Glutamatergic neuron (in vitro differentiated cells): Measurements from ENCODE around the gene COPS7A. TPM values are rescaled to one million over a fixed set of nuclear protein-coding genes. Genes with fewer than 3 reads are reported as not detected.

Experiments
- DNase-seq: peaks from one replicate; pipeline ENCODE4 v3.0.0; 2022
- H3K27ac Mint-ChIP-seq: one replicate; pipeline ENCODE4 v1.8.0; 2020; ENCODE audit warnings: mild to moderate bottlenecking, mixed read lengths, inconsistent platforms; ENCODE audit not compliant: unreplicated experiment
- H3K27me3 Mint-ChIP-seq: one replicate; pipeline ENCODE4 v1.8.0; 2020; ENCODE audit warnings: mild to moderate bottlenecking, moderate library complexity, mixed read lengths, inconsistent platforms; ENCODE audit not compliant: unreplicated experiment
- H3K36me3 Mint-ChIP-seq: one replicate; pipeline ENCODE4 v1.8.0; 2020; ENCODE audit warnings: mild to moderate bottlenecking, mixed read lengths, inconsistent platforms; ENCODE audit not compliant: unreplicated experiment
- H3K4me1 Mint-ChIP-seq: one replicate; pipeline ENCODE4 v1.8.0; 2020; ENCODE audit warnings: mild to moderate bottlenecking, low read depth, mixed read lengths, inconsistent platforms; ENCODE audit not compliant: unreplicated experiment
- H3K4me3 Mint-ChIP-seq: one replicate; pipeline ENCODE4 v1.8.0; 2020; ENCODE audit warnings: mild to moderate bottlenecking, mixed read lengths, inconsistent platforms; ENCODE audit not compliant: unreplicated experiment
- H3K9me3 Mint-ChIP-seq: one replicate; pipeline ENCODE4 v1.8.0; 2020; ENCODE audit warnings: mild to moderate bottlenecking, moderate library complexity, mixed read lengths, inconsistent platforms; ENCODE audit not compliant: unreplicated experiment
- total RNA-seq: library from RNA; stranded (reverse); fragmentation: NEBNext Ultra II Directional; extraction: Animal tissue kit (Norgen Biotek cat#: 25700); gene quantifications from one replicate; pipeline ENCODE4 v1.2.1, GENCODE V29; 2021; ENCODE audit not compliant: unreplicated experiment
- TF ChIP-seq, protein P1 (sequence below): fragments of 200-600 bp; sonication (generic); IDR thresholded peaks from one replicate; pipeline ENCODE4 v1.5.0; 2021; ENCODE audit not compliant: partially characterized antibody, unreplicated experiment

COPS7A gene
- total RNA-seq, 1 donor from 2014 or later: 25.9 TPM

DNA sequence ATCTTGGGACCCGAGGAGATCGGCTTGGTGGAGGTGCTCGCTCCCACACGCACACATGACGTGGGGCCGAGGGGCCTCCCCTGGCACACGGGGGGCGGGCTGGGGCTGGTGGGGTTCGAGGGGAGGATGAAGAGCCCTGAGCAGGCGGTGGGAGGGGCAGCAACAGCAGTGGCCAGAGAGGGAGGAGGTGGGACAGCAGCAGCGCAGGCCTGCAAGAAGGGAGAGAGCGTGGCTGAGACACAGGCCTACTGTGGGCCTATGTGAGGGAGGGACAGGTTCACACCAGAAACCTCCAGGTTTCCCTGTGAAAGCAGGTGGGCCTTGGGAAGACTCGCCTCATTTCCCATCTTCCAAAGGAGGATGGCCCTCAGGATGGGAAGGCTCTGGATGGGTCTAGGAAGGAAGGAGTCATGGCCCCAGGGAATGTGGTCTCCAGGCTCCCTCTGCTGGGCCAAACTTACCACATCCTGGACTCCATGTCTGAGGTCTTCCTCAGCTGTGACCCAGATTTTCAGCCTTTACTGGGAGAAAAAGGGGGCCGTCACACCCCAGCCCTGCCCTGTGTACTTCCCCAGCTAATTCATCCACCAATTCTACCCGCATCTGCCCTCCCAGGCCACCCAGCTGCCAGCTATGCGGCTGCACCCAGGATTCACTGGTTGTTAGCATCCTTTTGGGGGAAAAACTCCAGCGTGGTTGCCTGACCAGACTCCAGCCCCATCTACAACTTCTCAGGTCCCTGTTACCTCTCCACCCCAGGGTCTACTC is 26.1 kb upstream of the COPS7A start:
- Mint-ChIP-seq H3K9me3 (peaks cover 42% of the 10 kb centered on the region), H3K27ac (no peak overlapping the region), H3K4me1 (peaks cover 17% of the 10 kb centered on the region), H3K36me3 (peaks cover 9% of the 10 kb centered on the region), H3K4me3 (peak overlapping the region; percentile 98), H3K27me3 (peaks cover 35% of the 10 kb centered on the region)
- TF ChIP-seq, protein P1, sequence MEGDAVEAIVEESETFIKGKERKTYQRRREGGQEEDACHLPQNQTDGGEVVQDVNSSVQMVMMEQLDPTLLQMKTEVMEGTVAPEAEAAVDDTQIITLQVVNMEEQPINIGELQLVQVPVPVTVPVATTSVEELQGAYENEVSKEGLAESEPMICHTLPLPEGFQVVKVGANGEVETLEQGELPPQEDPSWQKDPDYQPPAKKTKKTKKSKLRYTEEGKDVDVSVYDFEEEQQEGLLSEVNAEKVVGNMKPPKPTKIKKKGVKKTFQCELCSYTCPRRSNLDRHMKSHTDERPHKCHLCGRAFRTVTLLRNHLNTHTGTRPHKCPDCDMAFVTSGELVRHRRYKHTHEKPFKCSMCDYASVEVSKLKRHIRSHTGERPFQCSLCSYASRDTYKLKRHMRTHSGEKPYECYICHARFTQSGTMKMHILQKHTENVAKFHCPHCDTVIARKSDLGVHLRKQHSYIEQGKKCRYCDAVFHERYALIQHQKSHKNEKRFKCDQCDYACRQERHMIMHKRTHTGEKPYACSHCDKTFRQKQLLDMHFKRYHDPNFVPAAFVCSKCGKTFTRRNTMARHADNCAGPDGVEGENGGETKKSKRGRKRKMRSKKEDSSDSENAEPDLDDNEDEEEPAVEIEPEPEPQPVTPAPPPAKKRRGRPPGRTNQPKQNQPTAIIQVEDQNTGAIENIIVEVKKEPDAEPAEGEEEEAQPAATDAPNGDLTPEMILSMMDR: peak; percentile 27
- DNase-seq: peak; percentile 41

DNA sequence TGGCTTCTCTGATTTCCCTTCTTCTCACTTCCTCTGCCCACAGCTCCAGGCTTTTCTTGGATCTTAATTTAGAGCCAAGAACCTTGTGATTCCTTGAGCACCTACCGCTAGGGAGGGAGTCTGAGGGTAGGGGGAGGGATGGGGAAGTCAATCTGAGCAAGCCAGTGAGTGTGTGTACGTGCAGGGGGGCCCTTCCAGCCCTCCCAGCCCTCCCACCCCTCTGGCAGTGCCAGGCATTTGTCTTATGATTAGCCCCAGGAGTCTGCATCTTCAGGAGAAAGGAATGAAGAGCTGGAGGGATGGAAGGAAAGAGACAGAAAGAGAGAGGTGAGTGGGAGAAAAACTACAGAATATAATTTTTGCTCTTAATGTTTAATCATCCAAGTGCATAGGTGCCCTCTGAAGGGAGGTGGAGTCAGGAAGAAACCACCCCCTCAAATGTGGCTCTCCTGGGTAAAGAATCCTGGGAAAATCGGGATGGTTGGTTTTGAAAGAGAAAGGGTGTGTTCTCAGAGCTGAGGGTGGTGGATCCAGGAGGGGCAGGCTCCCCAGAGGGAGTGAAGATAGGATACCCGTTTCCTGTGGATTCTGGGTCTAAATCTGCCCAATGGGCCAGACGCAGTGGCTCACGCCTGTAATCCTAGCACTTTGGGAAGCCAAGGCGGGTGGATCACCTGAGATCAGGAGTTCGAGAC is 25.3 kb upstream of the COPS7A start:
- H3K9me3 Mint-ChIP-seq: peaks cover 43% of the 10 kb centered on the region
- no peak for DNase-seq

DNA sequence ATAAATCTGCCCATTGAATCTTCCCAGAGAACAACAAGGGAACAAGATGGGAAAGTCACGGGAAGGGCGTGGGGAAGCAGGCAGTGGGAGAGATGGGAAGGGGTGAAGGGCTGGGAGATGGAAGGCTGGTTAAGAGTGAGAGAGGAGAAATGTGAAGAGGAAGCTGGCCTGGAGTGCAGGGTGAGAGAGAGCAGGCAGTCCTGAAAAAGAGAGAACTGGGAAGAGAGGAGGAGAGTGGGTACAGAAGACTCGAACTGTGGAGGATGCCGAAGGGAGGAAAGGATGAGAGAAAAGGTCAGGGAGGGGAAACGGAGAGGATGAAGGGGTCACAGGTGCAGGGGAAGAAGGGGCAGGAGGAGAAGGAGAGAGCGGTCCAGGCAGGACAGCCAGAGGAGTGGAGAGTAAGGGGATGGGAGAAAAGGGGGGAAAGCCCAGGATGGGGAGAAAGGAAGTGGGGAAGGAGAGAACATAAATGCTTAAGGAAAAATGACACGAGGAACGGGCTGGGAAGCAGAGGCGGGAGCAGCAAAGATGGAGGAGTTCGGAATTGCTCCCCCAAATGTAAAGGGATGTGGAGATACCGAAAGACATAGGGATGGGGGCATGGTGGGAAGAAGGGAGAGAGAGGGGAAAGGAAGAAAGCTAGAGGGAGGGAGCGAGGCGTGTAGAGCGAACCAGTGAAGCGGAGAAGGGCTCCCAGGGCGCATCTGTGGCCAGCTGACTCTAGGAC is 24.4 kb upstream of the COPS7A start:
- Mint-ChIP-seq H3K4me3 (peak overlapping the region; percentile 98), H3K9me3 (peaks cover 42% of the 10 kb centered on the region), H3K27ac (peak overlapping the region; percentile 98), H3K36me3 (peaks cover 8% of the 10 kb centered on the region), H3K4me1 (peaks cover 26% of the 10 kb centered on the region), H3K27me3 (peaks cover 32% of the 10 kb centered on the region)
- no peak for DNase-seq
- TF ChIP-seq, protein P1: no peak

More for the DNA sequence above, 25.3 kb upstream of the COPS7A start:
- TF ChIP-seq, protein P1: no peak
- Mint-ChIP-seq H3K27ac (peak overlapping the region; percentile 72), H3K27me3 (peaks cover 33% of the 10 kb centered on the region), H3K36me3 (peaks cover 8% of the 10 kb centered on the region), H3K4me1 (peaks cover 20% of the 10 kb centered on the region), H3K4me3 (peak overlapping the region; percentile 98)

DNA sequence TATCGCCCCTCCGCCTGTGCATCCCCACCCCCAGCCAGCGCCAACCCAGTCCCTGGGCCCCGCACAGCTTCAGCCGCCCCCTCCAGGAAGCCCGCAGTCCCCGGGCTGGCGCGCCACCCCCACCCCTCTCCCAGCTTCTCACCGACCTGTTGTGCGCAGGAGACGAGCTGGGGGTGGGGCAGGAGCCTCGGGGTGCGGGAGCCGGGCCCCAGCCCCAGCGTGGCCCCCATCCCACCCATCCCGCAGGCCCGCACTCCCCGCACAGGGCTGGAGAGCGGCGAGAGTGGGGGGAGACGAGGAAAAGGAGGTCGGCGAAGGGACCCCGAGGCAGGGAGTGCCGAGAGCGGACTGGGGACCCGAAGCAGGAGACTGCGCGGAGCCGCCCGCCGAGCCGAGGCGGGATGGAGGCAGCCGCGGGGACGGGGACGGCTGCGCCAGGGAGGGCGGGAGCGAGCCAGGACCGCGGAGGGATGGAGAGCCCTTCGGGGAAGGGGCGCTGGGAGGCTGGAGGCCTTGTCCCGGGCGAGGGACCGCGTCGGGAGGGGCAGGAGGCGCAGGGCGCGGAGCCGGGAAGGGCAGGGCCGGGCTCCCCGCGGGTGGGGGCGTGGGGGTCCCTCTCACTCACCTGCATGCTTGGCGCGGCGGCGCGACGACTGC is 23.7 kb upstream of the COPS7A start:
- peak overlapping the region; percentile 98 for H3K27ac Mint-ChIP-seq
- peaks cover 35% of the 10 kb centered on the region for H3K27me3 Mint-ChIP-seq
- TF ChIP-seq, protein P1: no peak
- peak overlapping the region; percentile 98 for H3K4me3 Mint-ChIP-seq
- DNase-seq: peak; percentile 89
- peaks cover 8% of the 10 kb centered on the region for H3K36me3 Mint-ChIP-seq
- peaks cover 26% of the 10 kb centered on the region for H3K4me1 Mint-ChIP-seq
- peaks cover 40% of the 10 kb centered on the region for H3K9me3 Mint-ChIP-seq
